Erythroblast (primary cell): Measurements from ENCODE around the gene RLF.

Source experiments
- GATA1 ChIP-seq: IDR thresholded peaks from 2 replicates; pipeline ENCODE4 v1.6.1; 2011; ENCODE audit warnings: low read depth, mild to moderate bottlenecking, control low read depth, low read length, moderate library complexity
- POLR2A ChIP-seq: IDR thresholded peaks from 2 replicates; pipeline ENCODE4 v1.6.1; 2011; ENCODE audit warnings: mild to moderate bottlenecking, low read length

DNA sequence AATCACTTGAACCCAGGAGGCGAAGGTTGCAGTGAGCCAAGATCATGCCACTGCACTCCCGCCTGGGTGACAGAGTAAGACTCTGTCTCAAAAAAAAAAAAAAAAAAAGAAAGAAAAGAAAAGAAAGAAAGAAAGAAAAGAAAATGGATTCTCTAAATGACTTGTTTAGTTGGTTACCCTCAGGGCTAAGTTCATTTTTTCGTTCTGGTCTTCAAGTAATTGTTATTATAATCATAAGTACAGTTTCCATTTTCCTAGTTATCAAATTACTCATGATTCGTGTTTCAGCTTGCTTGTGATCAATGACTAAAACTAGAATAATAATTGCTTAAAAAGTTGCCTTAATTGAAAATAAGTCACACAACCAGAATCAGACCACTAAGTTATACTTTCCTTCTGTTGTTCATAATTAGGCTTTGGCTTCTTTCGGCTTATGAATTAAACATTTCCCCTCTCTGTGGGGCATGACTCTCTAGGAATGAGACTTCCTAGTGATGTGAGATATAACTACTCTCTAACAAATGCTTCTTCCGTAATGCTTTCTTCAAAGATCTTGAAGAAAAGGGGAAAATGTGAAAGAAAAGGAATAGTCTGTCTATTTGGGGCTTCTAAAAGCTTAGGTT lies 9.6 kb upstream of the RLF start:
- TF ChIP-seq POLR2A (no peak), GATA1 (no peak)
